GM12878 (cell line): ENCODE measurements around the gene DNAJB11. TPM values are rescaled to one million over a fixed set of nuclear protein-coding genes. Genes with fewer than 3 reads are reported as not detected.

ENCODE experiments used
- ATF3 ChIP-seq: IDR thresholded peaks from 2 replicates; pipeline ENCODE4 v1.6.1; 2011; ENCODE audit warnings: low read depth, mild to moderate bottlenecking, low read length, moderate library complexity, borderline replicate concordance; ENCODE audit errors: extremely low read depth
- ATF7 ChIP-seq: fragments of 450-650 bp; IDR thresholded peaks from 2 replicates; pipeline ENCODE4 v1.6.1; 2016; ENCODE audit warnings: low read depth, mild to moderate bottlenecking
- CBX5 ChIP-seq: sonication (generic); IDR thresholded peaks from 2 replicates; pipeline ENCODE4 v1.6.1; 2016; ENCODE audit warnings: low read depth, moderate library complexity, mild to moderate bottlenecking, inconsistent platforms
- CEBPB ChIP-seq, 2 experiments: fragments of 150-350 bp in 1 of 2; IDR thresholded peaks; 2 replicates each; pipeline ENCODE4 v1.6.1; 2012 to 2014; ENCODE audit warnings: low read depth in 2 of 2, low read length in 2 of 2, borderline replicate concordance in 1 of 2, inconsistent platforms in 1 of 2
- CHD2 ChIP-seq: IDR thresholded peaks from 2 replicates; pipeline ENCODE4 v1.6.1; 2011; ENCODE audit warnings: low read depth, low read length, improper control_type of control experiment, borderline replicate concordance
- EED ChIP-seq: sonication (generic); IDR thresholded peaks from 2 replicates; pipeline ENCODE4 v1.6.1; 2016; ENCODE audit warnings: antibody characterized with exemption, low read depth
- EGR1 ChIP-seq, 2 experiments: IDR thresholded peaks; 1 replicate in 1 of 2; 2 replicates in 1 of 2; pipeline ENCODE4 v1.6.1; 2011 to 2012; ENCODE audit warnings: low read depth in 2 of 2, low read length in 2 of 2, borderline replicate concordance in 1 of 2, mild to moderate bottlenecking in 1 of 2, moderate library complexity in 1 of 2
- GATAD2B ChIP-seq: fragments of 450-650 bp; conservative IDR thresholded peaks from 2 replicates; pipeline ENCODE4 v1.6.1; 2017; ENCODE audit warnings: low read depth, mild to moderate bottlenecking, moderate library complexity
- IKZF1 ChIP-seq: fragments of 450-650 bp; conservative IDR thresholded peaks from 2 replicates; pipeline ENCODE4 v1.6.1; 2017; ENCODE audit warnings: antibody characterized with exemption, mild to moderate bottlenecking
- KLF5 ChIP-seq: fragments of 450-650 bp; IDR thresholded peaks from 2 replicates; pipeline ENCODE4 v1.6.1; 2014; ENCODE audit warnings: mild to moderate bottlenecking; ENCODE audit not compliant: partially characterized antibody
- MLLT1 ChIP-seq: fragments of 450-650 bp; IDR thresholded peaks from 2 replicates; pipeline ENCODE4 v1.6.1; 2016; ENCODE audit warnings: mild to moderate bottlenecking
- MTA3 ChIP-seq: IDR thresholded peaks from 2 replicates; pipeline ENCODE4 v1.6.1; 2012; ENCODE audit warnings: low read length, inconsistent platforms, borderline replicate concordance
- MYB ChIP-seq: fragments of 150-350 bp; IDR thresholded peaks from 2 replicates; pipeline ENCODE4 v1.6.1; 2014; ENCODE audit warnings: mild to moderate bottlenecking, low read depth, low read length, borderline replicate concordance
- PKNOX1 ChIP-seq: fragments of 450-650 bp; IDR thresholded peaks from 2 replicates; pipeline ENCODE4 v1.6.1; 2016; ENCODE audit warnings: mild to moderate bottlenecking
- POU2F2 ChIP-seq: IDR thresholded peaks from 3 replicates; pipeline ENCODE4 v1.6.1; 2011; ENCODE audit warnings: low read depth, mild to moderate bottlenecking, low read length, borderline replicate concordance
- REST ChIP-seq: IDR thresholded peaks from 2 replicates; pipeline ENCODE4 v1.6.1; 2012; ENCODE audit warnings: mild to moderate bottlenecking, low read depth, low read length
- SIX5 ChIP-seq: IDR thresholded peaks from 2 replicates; pipeline ENCODE4 v1.6.1; 2011; ENCODE audit warnings: mild to moderate bottlenecking, low read depth, low read length, moderate library complexity; ENCODE audit not compliant: severe bottlenecking
- TARDBP ChIP-seq: IDR thresholded peaks from 2 replicates; pipeline ENCODE4 v1.6.1; 2016; ENCODE audit warnings: borderline replicate concordance
- TCF12 ChIP-seq: IDR thresholded peaks from 2 replicates; pipeline ENCODE4 v1.6.1; 2011; ENCODE audit warnings: low read depth, mild to moderate bottlenecking, low read length
- USF2 ChIP-seq: IDR thresholded peaks from 2 replicates; pipeline ENCODE4 v1.6.1; 2011; ENCODE audit warnings: low read depth, low read length, improper control_type of control experiment, borderline replicate concordance
- ZNF217 ChIP-seq: fragments of 450-650 bp; IDR thresholded peaks from 2 replicates; pipeline ENCODE4 v1.6.1; 2017; ENCODE audit warnings: antibody characterized with exemption, mild to moderate bottlenecking
- ZNF622 ChIP-seq: fragments of 450-650 bp; IDR thresholded peaks from 2 replicates; pipeline ENCODE4 v1.6.1; 2017; ENCODE audit warnings: mild to moderate bottlenecking, inconsistent platforms
- polyA plus RNA-seq, 11 experiments: library from polyadenylated mRNA; depleted of rRNA in 4 of 11; unstranded in 6 of 11; stranded (reverse) in 5 of 11; fragments of >200 nt; fragmentation: Nextera tagmentation in 4 of 11; fragmentation: Illumina TruSeq in 1 of 11; extraction: Ambion mirVana in 4 of 11; extraction: Trizol in 1 of 11; gene quantifications; 1 replicate in 1 of 11; 2 replicates in 10 of 11; pipeline versions ENCODE4 v1.2.1 to v1.2.3, GENCODE V29; 2011 to 2016; ENCODE audit warnings: inconsistent platforms in 2 of 11, missing spikeins in 2 of 11, low read depth in 1 of 11
- total RNA-seq, 4 experiments: library from RNA; depleted of rRNA in 3 of 4; stranded (reverse); fragments of >200 nt in 3 of 4; fragmentation: Illumina TruSeq in 1 of 4; extraction: Trizol in 1 of 4; gene quantifications; 2 replicates each; pipeline versions ENCODE4 v1.2.1 to v1.2.3, GENCODE V29; 2013 to 2021

DNAJB11 gene
- total and polyA plus RNA-seq, 10 of the 15 experiments (the other 5 are each of a cell fraction or from before 2014, with no cell fraction given), result 16.2 to 135 (median 57.8) TPM

- peak; percentile 51; the same call in 1 of the 2 replicates for TF ChIP-seq REST
- no peak for TF ChIP-seq EGR1 (IDR thresholded peaks at IDR 0.05; ENCODE audit: borderline replicate concordance in 1 of 2, low read depth in 2 of 2, low read length in 2 of 2)
- TF ChIP-seq SIX5, result no peak
- TF ChIP-seq ATF3, result peak; percentile 67; the same call in 1 of the 2 replicates
- TF ChIP-seq USF2, result no peak; the same call in 1 of the 2 replicates
- peak; percentile 66 for TF ChIP-seq MLLT1
- peak in 1 of 2 experiments; percentile 45; a peak in 1 of 4 replicates for TF ChIP-seq CEBPB (IDR thresholded peaks at IDR 0.05; ENCODE audit: borderline replicate concordance in 1 of 2, low read depth in 2 of 2, low read length in 2 of 2)
- TF ChIP-seq CHD2, result peak; percentile 95
- 0 out of 2 replicates have a peak, but pooled peaks have one; percentile 54 for TF ChIP-seq TARDBP
- no peak for TF ChIP-seq KLF5
- TF ChIP-seq GATAD2B, result peak; percentile 65; the same call in 1 of the 2 replicates
- TF ChIP-seq ZNF622, result no peak
- peak; percentile 50; the same call in 1 of the 2 replicates for TF ChIP-seq TCF12
- TF ChIP-seq ZNF217, result no peak
- TF ChIP-seq EED, result no peak
- no peak for TF ChIP-seq CBX5
- peak; percentile 90 for TF ChIP-seq POU2F2
- peak; percentile 99 for TF ChIP-seq ATF7
- TF ChIP-seq MTA3, result no peak
- TF ChIP-seq PKNOX1, result peak; percentile 64
- peak; percentile 66 for TF ChIP-seq IKZF1
- TF ChIP-seq MYB, result no peak
Measured at GRCh38 chr3:186570096-186570940, at the start of gene DNAJB11 (continued).
